HuH-7.5 (cell line): ENCODE measurements around the gene CNKSR1.

Experiments
- DNase-seq: peaks from one replicate; pipeline ENCODE4 v3.0.0; 2011; ENCODE audit warnings: low spot score

The CNKSR1 gene

GRCh38 chr1:26160527-26161414 is 16.5 kb upstream of the CNKSR1 start:
- DNase-seq, result no peak

GRCh38 chr1:26161415-26162219 is 15.7 kb upstream of the CNKSR1 start:
- peak; percentile 65 for DNase-seq

- DNase-seq, result no peak
Measured at GRCh38 chr1:26162220-26162709, 15.0 kb upstream of the CNKSR1 start.

- no peak for DNase-seq
Measured at GRCh38 chr1:26163684-26164035, 13.6 kb upstream of the CNKSR1 start.

GRCh38 chr1:26164036-26164860 is 13.0 kb upstream of the CNKSR1 start:
- DNase-seq, result peak; percentile 75

- no peak for DNase-seq
Measured at GRCh38 chr1:26164861-26165842, 12.1 kb upstream of the CNKSR1 start.

GRCh38 chr1:26166719-26167281 is 10.5 kb upstream of the CNKSR1 start:
- DNase-seq, result no peak

GRCh38 chr1:26168410-26169197 is 8.7 kb upstream of the CNKSR1 start, which contains the start of gene C1orf232:
TSS of gene C1orf232 (minus strand) at chr1:26168963. CDS start at chr1:26168499, 464 bp downstream.
- DNase-seq, result no peak

GRCh38 chr1:26169198-26169554 is 8.1 kb upstream of the CNKSR1 start:
- no peak for DNase-seq

GRCh38 chr1:26169669-26170471 is 7.4 kb upstream of the CNKSR1 start, which contains the start of gene ZNF593:
TSS of gene ZNF593 (plus strand) at chr1:26169908. CDS start at chr1:26169984, 76 bp downstream.
- DNase-seq, result peak; percentile 98

GRCh38 chr1:26170472-26170821 is 6.8 kb upstream of the CNKSR1 start:
- no peak for DNase-seq

GRCh38 chr1:26171084-26172072 is 5.9 kb upstream of the CNKSR1 start, which contains the start of gene ZNF593OS:
TSS of gene ZNF593OS (minus strand) at chr1:26171832. CDS start at chr1:26171661, 171 bp downstream.
- no peak for DNase-seq

GRCh38 chr1:26175346-26175745 is 1.9 kb upstream of the CNKSR1 start:
- no peak for DNase-seq

GRCh38 chr1:26180010-26180506 is 2.8 kb downstream of the CNKSR1 start:
- DNase-seq, result no peak

- DNase-seq, result no peak
Measured at GRCh38 chr1:26181586-26182382, 4.5 kb downstream of the CNKSR1 start.

GRCh38 chr1:26182383-26182696 is 5.0 kb downstream of the CNKSR1 start:
- no peak for DNase-seq

- no peak for DNase-seq
Measured at GRCh38 chr1:26184086-26184485, 6.8 kb downstream of the CNKSR1 start.
